NCI-H2227 treated with DMSO at 0.1 percent for 48 hours (cell line): Measurements from ENCODE around the gene PLEKHM3.
A peak's percentile ranks its signal among the peaks of the same experiment; 100 is the strongest.
"Not testable (repeated sequence)": the region's sequence is repeated elsewhere in the genome, so short reads cannot be mapped to it uniquely, and the experiment has no call there.

Experiments used
- DNase-seq: peaks from one replicate; lab custom pipeline; 2025; lab: John Stamatoyannopoulos, UW

The PLEKHM3 gene

DNA sequence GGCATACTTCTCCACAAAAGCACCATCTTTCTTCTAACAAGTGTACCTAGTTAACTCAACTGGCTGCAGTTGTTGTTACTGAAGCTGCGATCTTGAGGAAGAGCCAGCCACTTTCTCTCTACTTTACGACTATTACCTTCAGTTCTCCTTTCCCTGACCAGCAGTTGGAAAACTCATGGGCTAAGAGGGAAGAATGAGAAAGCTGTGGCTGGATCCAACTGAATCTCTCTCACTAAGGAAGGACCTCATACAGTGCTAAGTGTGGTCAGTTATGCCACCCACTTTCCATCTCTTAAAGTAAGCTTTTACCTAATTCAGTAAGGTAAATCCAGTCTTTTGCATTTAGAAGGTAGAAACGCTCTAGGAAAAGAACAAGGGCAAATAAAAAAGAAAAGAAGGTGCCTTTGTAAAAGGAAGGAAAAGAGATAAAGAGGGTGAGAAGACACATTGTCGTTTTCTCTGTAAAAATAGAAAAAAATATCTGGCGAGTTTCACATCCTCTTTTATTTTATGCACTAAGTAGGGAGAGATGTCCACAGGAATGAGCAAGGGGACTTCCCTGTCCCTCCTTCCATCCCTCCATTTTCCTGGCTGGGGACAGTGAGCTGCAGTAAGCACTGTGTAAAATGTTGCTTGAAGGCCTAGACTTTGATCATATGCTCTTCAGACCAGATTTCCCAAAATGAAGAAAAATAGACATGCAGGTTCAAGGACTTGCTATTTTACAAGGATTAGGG lies 73.4 kb downstream of the PLEKHM3 start:
- DNase-seq = no peak

DNA sequence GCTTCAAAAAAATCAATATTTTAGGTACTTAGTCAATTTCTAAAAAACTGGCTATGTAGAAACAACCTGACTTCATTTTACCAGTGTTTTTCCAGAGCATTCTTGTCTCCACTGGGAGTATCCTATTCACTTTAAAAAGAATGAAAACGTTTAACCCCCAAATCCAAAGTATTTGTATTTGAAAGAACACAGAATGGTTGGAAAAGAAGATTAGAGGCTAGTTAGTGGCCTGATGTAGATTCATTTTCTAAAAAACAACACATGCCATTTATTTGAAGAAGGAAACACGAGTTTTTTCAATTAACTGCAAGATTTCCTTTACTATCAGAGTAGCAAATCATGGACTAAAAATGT lies 74.6 kb downstream of the PLEKHM3 start:
- DNase-seq = no peak

DNA sequence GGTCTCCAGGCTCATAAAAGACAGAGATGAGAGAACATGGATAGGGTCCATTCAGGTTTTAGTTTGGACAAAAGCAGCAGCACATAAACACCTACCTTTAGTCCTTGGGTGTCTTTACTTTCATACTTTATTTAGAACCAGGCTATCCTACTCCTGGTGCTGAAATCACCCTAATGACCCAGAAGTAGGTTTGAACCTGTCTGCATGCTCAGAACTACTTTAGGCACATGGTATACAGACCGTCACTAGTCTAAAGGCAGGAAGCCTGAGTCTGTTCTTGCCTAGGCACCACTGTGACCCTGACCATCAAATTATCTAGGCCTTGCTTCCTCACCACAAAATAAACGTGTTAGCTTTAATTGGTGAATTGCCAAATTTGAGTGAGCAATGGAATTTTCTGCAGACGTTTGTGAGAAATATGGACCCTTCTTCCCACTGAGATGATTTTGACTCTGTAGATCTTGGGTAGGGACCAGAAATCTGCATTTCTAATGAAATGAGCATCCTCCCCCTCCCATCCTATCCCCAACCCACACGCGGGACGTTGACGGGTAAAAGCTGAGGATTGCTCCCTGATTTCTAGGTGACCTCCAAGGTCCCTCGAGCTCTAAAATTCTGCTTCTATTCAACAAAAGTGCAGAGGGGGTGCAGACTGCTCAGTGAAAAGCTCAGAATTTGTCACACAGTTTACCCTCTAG lies 75.1 kb downstream of the PLEKHM3 start:
- no peak for DNase-seq

DNA sequence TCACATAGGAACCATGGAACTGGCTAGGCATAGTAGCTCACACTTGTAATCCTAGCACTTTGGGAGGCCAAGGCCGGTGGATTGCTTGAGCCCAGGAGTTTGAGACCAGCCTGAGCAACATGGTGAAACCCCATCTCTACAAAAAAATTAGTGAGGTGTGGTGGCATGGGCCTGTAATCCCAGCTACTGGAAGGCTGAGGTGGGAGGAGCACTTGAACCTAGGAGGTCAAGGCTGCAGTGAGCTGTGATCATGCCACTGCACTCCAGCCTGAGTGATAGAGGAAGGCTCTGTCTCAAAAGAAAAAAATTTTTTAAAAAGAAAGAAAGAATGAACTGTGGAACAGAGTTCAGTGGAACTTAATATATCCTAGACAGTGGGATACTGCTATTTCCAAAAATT lies 76.1 kb downstream of the PLEKHM3 start:
- not testable (repeated sequence) for DNase-seq

DNA sequence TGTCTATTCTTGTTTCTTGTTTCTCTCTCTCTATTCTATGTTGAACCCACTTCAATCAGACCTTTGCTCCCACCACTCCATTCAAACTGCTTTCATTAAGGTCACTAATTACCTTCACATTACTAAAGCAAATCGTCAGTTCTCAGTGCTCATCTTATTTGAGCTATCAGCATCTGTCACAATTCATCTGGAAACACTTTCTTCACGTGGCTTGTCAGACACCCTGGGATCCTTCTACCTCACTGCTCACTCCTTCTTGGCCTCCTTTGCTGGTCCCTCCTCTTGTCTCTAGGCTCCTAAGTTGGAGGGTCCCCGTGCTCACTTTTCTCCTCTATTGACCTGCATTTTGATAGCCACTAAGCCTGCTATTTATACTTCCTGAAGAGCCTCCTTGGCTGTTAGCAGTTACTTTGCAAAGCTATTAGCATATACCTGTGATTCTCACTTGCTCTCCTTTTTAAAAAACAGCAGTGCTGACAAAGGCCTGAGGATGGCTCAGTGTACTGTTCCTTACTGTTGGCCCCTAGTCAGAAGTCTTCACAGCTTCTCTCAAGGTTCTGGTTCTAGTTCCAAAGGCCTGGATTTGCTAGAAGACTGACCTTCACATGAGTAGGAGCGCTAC lies 80.2 kb downstream of the PLEKHM3 start:
- DNase-seq = no peak

DNA sequence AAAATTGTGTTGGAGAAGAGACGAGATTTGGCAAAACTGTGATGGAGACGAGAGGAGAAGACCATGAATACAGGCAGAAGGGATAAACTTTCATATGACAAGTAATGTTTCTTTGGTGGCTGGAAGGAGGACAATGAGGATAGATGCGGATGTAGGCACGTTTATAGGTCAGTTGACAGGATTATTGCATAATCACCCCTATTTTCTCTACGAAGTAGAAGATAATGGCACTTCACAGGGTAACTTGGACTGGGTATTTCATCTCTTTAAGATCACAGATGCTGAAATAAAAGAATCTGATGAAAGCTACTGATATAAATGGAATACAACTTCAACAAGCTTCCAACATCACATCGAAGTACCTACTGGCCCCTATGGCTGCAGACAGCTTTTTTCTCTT lies 81.0 kb downstream of the PLEKHM3 start:
- no peak for DNase-seq

DNA sequence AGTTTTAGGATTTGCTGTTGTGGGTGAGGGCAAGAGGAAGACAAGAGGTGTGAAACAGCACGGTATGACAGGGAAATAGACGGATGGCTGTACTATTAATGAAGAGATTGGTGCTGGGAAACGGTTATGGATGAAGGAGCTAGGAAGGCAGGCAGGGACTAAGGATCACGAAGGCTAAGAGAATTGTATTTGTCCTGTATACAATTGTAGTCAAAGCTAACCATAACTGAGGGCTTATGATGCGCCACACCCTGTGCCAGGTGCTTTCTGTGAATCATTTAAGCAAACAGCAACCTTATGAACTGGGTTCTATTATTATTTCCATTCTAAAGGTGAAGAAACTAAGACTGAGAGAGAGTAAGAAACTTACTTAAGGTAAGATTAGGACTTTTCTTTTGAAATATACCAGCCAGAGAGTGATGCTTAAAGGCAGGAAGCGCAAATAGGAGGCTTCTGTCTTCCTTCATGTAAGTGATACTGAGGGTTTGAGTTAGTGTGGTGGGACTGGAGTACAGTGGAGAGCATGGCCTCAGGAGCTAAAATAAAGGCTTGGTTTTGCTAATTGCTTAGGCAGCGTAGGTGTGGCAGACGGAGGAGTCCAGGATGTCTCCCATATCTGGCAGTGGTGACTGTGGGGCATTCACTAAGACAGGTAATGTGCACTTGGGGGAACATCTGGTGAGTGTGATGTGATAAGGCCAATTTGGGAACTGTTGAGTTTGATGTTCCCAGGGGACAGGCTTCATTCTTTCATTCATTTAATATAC lies 85.8 kb downstream of the PLEKHM3 start:
- no peak for DNase-seq

DNA sequence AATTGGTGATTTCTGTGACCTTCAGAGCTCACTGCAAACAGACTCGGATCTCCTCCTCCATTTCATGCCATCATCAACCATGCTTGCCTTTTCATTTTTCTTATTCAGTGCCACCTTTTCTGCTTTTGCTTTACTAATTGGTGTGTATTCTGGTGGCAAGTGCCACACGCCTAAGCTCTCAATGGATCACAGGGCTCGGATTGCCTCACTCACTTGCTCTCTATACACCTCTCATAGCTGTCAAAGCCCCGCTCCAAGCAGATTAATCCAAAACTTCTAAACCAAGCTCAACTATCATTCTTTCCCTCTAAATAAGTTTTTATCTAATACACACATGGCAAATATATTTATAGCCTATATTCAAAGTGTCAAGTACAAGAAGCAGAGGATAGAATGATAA lies 86.4 kb downstream of the PLEKHM3 start:
- no peak for DNase-seq

DNA sequence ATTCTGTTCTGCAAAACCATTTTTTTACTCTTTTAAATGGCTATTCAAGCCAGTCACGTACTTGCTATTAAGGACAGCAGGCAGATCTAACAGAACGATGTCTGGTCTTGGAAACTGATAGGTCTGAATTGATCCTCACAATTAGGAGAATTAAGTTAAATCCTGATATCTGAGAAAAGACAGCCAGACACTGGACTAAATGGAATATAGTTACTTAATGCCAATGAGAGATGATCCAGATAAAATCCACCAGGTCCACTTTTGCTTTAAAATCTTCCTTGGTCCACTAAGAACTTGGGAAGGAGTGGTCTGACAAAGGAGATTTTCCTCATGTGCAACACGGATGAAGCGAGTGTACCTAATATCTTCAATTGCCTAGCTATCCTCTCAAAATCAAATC lies 86.9 kb downstream of the PLEKHM3 start:
- DNase-seq = no peak

DNA sequence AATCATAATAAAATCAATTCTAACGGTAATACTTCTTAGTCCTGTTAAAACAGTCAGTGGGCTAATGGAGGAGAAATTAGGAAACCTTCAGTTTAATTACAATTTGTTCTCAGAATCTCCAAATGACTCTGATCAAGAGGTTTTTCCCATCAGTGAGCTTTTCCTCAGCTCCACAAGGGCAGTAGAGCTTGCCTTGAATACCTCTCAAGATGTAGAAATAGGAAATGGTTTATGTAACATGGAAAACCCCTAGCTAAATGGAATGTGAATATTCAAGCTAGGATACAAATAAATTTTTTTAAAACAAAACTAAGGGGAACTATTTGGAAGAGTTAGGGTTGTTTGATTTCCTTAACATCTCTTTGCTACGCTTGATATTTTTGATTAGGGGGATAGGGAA lies 87.5 kb downstream of the PLEKHM3 start:
- no peak for DNase-seq

DNA sequence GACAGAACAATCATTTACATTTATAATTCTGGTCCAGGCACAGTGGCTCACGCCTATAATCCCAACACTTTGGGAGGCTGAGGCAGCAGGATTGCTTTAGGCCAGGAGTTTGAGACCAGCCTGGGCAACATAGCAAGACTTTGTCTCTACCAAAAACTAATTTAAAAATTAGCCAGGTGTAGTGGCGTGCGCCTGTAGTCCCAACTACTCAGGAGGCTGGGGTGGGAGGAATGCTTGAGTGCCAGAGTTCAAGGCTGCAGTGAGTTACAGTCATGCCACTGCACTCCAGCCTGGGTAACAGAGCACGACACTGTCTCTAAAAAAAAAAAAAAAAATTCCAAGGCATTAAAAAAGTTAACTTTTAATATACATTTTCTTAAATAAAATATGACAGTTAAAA lies 88.1 kb downstream of the PLEKHM3 start:
- DNase-seq = no peak

DNA sequence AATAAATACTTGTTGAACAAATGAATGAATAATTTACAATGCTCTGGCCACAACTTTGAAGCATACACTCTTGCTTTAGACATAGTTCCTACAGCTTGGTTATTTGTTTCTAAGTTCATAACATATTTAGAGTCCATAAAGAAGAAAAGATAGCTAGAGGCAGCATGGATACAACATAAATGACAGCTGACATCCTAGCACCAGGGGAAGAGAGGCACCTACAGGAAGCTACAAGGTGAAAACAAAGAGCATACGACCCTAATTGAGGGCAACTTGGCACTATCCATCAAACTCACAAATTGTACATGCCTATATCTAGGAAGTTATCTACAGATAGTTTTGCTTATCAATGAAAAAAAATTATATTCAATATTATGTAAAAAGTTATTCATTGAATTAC lies 88.9 kb downstream of the PLEKHM3 start:
- no peak for DNase-seq

DNA sequence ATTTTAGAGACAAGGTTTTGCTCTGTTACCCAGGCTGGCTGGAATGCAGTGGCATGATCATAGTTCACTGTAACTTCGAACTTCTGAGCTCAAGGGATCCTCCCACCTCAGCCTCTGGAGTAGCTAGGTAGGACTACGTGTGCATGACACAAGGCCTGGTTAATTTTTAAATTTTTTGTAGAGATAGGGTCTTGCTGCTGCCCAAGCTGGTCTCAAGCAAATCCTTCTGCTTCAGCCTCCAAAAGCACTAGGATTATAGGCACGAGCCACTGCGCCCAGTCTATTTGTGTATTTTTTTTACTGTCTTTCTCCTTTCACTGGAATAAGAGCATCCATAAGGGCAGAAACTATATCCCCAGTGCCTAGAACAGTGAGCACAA lies 89.3 kb downstream of the PLEKHM3 start:
- no peak for DNase-seq

DNA sequence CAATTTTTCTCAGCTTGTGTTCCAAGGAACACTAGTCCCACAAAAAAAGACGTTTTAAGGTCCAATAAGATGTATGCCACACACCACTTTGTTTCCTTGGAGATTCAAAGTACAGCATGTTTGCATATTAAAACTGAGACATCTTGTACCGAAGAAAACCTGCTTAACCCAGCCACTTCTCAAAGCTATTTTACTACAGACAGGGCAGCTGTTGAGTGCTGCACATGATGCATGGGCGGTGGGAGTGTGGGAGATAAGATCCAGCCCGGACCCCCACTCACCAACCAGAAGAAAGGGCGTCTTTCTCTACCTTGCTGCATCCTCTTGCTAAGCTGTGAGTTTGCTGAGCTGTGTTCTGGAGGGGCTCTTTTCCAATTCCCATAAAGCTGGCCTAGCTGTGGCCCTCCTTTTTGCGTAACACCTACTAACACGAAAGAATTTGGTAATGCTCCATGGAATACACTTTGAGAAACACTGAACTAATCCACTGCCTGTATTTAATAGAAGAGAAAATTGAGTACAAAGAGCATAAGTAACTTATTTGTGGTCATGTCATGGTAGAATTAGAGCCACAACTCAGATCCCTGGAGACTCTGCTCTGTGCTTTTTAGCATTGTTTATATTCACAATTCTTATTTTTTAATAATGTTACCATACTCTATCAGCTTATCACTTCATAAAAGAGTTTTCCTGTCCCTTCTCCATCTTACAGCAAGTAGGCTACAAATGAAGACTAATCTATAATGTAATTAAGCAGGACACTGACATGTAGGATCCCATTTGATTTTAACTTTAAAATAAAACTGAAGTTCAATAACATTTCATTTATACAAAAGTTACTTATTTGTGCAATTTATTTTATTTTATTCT lies 90.0 kb downstream of the PLEKHM3 start:
- no peak for DNase-seq

DNA sequence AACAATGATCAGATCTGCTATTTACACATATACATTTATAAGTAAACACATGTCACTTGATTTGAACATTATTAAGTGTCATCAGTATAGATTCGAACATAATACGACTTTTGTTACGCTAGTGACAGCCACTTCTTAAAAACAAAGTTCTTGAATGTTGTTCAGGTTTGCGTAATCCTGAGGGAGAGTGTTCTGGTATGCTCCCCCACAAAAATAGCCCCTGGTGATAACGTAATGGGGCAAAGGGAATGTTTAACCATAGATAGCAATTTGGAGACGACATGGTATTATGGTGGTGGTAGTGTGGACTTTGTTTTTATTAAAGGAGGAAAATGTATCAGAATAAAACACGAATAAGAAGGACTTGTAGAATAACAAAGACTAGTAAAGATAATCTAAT lies 90.6 kb downstream of the PLEKHM3 start:
- DNase-seq = no peak

DNA sequence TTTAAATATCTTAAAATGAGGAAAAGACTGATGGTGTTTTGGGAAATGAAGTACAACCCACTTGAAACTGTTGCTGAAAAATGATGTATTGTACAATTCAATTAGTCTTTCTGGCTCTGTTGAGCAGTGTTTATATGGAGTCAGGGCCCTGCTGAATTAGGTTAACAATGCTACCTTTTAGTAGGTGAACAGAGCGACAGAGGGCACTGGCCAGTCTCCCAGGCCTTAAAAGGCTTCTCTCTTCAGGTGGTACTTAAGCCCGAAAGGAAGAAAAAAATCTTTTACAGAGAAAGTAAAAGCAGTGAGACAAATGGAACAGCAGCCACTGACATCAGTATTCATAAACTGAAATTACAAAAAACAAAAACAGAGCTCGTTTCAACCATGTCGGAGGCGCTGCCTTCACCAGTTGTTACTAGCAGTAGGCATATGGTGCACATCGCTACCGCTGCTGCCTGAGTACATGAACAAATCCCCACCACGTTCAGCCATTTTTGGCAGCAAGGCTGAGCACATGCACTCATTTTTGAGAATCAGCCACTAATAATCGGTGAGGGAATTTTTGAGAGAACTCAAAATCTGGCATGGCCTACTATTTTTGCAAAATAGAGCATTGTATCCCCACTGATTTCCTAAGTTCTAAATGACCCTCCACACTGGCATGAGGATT lies 91.8 kb downstream of the PLEKHM3 start:
- DNase-seq = peak; percentile 61

DNA sequence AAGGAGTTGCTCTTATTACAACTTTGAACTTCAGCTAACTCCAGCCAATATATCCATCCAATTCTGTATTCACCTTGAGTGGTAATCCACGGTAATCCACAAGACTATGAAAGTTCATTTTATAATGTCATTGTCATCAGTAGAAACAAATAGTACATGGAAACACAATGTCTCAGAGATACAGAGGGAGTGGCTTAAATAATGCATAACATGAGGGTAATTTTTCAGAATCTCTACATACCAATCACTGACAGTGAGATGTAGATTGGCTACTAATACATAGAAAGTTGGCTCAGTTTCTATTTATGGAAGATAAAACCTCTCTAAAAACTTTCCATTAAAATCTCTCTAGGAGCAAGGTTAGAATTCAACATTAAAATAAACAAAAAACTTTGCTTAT lies 93.2 kb downstream of the PLEKHM3 start:
- no peak for DNase-seq

DNA sequence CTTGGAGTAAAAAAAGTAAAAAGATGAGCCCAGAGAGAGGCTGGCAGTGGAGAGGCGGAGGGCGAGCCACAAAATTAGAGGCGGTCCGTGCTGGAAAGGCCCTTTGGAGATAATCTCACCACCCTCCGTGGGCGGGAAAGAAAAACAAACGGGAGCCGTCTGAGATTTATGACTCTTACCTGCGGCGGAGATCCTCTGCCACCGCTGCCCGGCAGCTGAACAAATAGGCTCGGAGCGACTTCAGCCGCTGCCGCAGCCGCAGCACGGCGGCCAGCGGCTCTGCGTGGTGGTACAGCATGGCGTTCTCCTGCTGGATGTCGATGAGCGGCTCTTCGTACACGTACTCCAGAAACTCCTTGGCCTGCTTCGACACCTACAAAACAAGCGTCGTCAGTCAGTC lies 94.6 kb downstream of the PLEKHM3 start:
- DNase-seq = peak; percentile 90

DNA sequence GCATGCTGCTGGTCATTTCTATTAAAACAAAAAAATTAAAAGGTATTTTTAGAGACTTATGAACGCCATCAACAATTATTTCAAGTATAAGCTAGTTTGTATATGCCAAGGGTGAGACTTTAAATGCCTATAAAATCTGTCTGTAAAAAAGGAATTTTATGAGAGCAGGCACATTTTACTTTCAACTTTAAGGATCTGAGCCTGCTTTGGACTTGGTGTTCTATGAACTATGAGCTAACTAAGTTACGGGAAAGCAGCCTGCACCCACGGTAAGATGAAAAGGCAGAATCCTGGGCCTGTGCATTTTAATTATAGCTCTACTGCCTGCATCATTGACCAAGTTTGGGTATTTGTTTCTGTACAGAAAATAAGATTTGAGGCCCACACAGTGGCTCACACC lies 95.4 kb downstream of the PLEKHM3 start:
- no peak for DNase-seq

DNA sequence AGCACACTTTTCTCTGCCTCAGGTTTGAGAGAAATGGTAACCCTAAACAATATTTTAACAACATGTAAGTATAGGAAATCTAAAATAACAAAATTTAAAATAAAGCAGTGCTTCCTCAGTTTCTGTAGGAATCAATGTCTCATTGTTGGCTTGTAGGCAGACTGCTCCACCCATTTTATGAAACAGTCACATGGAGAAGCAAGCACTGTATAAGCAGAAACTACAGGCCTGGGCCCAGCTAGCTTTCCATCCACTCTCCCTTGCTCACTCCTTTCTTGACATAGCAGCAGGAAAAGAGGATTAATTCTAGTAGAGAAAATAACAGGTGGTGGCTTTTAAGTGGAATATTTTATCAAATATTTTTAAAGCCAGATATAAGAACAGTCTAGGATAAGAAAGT lies 97.2 kb downstream of the PLEKHM3 start:
- DNase-seq = no peak

DNA sequence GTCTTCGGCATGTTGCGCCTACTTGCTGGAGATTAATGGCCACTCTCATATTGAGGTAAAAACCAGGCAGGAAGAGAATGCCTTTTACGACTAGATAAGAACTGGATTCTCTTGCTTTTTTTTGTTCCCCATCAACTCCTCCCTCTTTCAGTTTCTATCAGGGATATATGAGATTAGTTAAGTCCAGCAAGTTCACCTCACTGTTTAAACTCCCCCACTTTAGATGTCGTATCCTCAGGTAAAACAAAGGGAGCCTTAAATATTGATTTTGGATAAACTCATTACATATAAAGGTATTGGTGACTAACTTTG lies 98.4 kb downstream of the PLEKHM3 start:
- DNase-seq = no peak
